Keratinocyte (primary cell): Measurements from ENCODE around the gene TMEM231. TPM values are rescaled to one million over a fixed set of nuclear protein-coding genes. Genes with fewer than 3 reads are reported as not detected.

Source experiments
- DNase-seq: peaks from one replicate; pipeline ENCODE4 v3.0.0-alpha.2; 2011; ENCODE audit warnings: low read depth, missing footprints, low spot score
- FAIRE-seq: peaks from 2 replicates; lab custom pipeline; 2011; peaks lifted over from hg19 to GRCh38; lab: Jason Lieb, UNC
- H2AFZ ChIP-seq: 2 replicates; pipeline ENCODE4 v1.6.0; 2012; ENCODE audit warnings: low read length, control low read depth, inconsistent platforms; ENCODE audit not compliant: control insufficient read depth
- H3K27ac ChIP-seq: 2 replicates; pipeline ENCODE4 v1.5.1; 2011; ENCODE audit warnings: low read length; ENCODE audit not compliant: control insufficient read depth, insufficient read depth
- H3K27me3 ChIP-seq: 3 replicates; pipeline ENCODE4 v1.6.0; 2011; ENCODE audit warnings: low read length; ENCODE audit not compliant: control insufficient read depth, insufficient read depth; ENCODE audit errors: extremely low read depth
- H3K36me3 ChIP-seq, 2 experiments: 2 replicates in 1 of 2; 3 replicates in 1 of 2; pipeline ENCODE4 v1.5.1; 2011; ENCODE audit warnings: low read length in 2 of 2, mild to moderate bottlenecking in 1 of 2; ENCODE audit not compliant: control insufficient read depth in 2 of 2, insufficient read depth in 2 of 2; ENCODE audit errors: extremely low read depth in 1 of 2
- H3K4me1 ChIP-seq: 3 replicates; pipeline ENCODE4 v1.5.1; 2011; ENCODE audit warnings: low read length; ENCODE audit not compliant: control insufficient read depth, insufficient read depth; ENCODE audit errors: extremely low read depth
- H3K4me2 ChIP-seq: 3 replicates; pipeline ENCODE4 v1.6.0; 2011; ENCODE audit warnings: low read depth, low read length; ENCODE audit not compliant: control insufficient read depth, insufficient read depth; ENCODE audit errors: extremely low read depth
- H3K4me3 ChIP-seq, 3 experiments: fragments of 200-600 bp in 1 of 3; sonication (generic) in 1 of 3; 2 replicates in 2 of 3; 3 replicates in 1 of 3; pipeline ENCODE4 v1.5.1; 2011 to 2016; ENCODE audit warnings: low read length in 3 of 3, mild to moderate bottlenecking in 3 of 3, control low read depth in 2 of 3, inconsistent platforms in 1 of 3, low read depth in 1 of 3, mixed read lengths in 1 of 3, mixed run types in 1 of 3, moderate library complexity in 1 of 3; ENCODE audit not compliant: control insufficient read depth in 2 of 3, insufficient read depth in 2 of 3; ENCODE audit errors: extremely low read depth in 1 of 3
- H3K79me2 ChIP-seq: 2 replicates; pipeline ENCODE4 v1.6.0; 2012; ENCODE audit warnings: low read length; ENCODE audit not compliant: control insufficient read depth, insufficient read depth
- H3K9ac ChIP-seq: 3 replicates; pipeline ENCODE4 v1.6.0; 2011; ENCODE audit warnings: low read length; ENCODE audit not compliant: control insufficient read depth, insufficient read depth; ENCODE audit errors: extremely low read depth
- H3K9me1 ChIP-seq: 3 replicates; pipeline ENCODE4 v1.6.0; 2011; ENCODE audit warnings: low read length; ENCODE audit not compliant: control insufficient read depth, insufficient read depth; ENCODE audit errors: extremely low read depth
- H3K9me3 ChIP-seq: 2 replicates; pipeline ENCODE4 v1.5.1; 2012; ENCODE audit warnings: low read depth, low read length; ENCODE audit not compliant: control insufficient read depth
- H4K20me1 ChIP-seq: 3 replicates; pipeline ENCODE4 v1.6.0; 2011; ENCODE audit warnings: low read length; ENCODE audit not compliant: control insufficient read depth, insufficient read depth; ENCODE audit errors: extremely low read depth
- EZH2 ChIP-seq: IDR thresholded peaks from one replicate; pipeline ENCODE4 v1.6.1; 2012; ENCODE audit warnings: inconsistent platforms, mild to moderate bottlenecking, low read length, moderate library complexity
- dilution Hi-C: fragments of 300-500 bp; cut with MboI; formaldehyde crosslinking; loops from one replicate; pipeline ENCODE4 v1.7.0; 2020; ENCODE audit warnings: low sequenced_read_pairs; ENCODE audit not compliant: extremely low pct_ligation_motif_present
- polyA plus RNA-seq, 5 experiments: library from polyadenylated mRNA; depleted of rRNA in 3 of 5; stranded (reverse) in 3 of 5; stranded (forward) in 1 of 5; unstranded in 1 of 5; fragments of >200 nt; gene quantifications; 1 replicate in 1 of 5; 2 replicates in 3 of 5; 3 replicates in 1 of 5; pipeline versions ENCODE4 v1.2.1 to v1.2.3, GENCODE V29; 2011 to 2012; ENCODE audit warnings: missing spikeins in 2 of 5, low read depth in 1 of 5, low replicate concordance in 1 of 5
- TF ChIP-seq, protein P1 (sequence below), 3 experiments: IDR thresholded peaks in 1 of 3; conservative IDR thresholded peaks in 1 of 3; optimal IDR thresholded peaks in 1 of 3; 2 replicates in 2 of 3; 3 replicates in 1 of 3; pipeline versions ENCODE3 to v1.5.1; 2011; ENCODE audit warnings: low read length in 3 of 3, mild to moderate bottlenecking in 3 of 3, moderate library complexity in 2 of 3, control low read depth in 1 of 3, inconsistent platforms in 1 of 3; ENCODE audit not compliant: insufficient read depth in 2 of 3; ENCODE audit errors: extremely low read depth in 1 of 3

The TMEM231 gene
- polyA plus RNA-seq, 1 donor (not counting 4 experiments of a cell fraction or from before 2014, with no cell fraction given): 11.0 TPM

DNA sequence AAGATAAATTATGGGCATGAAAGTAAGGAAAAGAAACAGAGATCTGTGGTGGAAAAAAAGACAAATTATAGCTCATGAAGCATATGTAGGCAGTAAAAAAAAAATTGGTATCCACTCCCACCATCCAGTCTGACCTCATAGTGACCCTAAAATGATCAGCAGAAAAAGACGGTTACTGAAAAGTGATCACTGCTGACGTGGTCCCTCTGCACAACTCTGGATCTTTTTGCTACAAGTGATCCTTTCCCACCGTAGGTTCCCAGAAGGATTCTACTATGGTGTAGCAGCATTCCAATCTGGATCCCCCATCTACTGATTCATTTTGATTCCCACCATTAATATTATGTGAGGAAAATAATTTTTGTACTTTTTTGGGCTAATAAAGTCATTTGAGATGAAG, 49.9 kb downstream of the TMEM231 start:
- no peaks in the 10 kb centered on the region for H3K36me3 ChIP-seq
- H3K27me3 ChIP-seq: no peaks in the 10 kb centered on the region
- peak overlapping the region; percentile 29 for H2AFZ ChIP-seq
- H3K9me3 ChIP-seq: no peaks in the 10 kb centered on the region
- peak overlapping the region; percentile 55 for H3K27ac ChIP-seq
- dilution Hi-C loops: no loop called here
- no peaks in the 10 kb centered on the region for H4K20me1 ChIP-seq
- peak overlapping the region; percentile 29 for H3K4me2 ChIP-seq
- H3K4me1 ChIP-seq: peaks cover 30% of the 10 kb centered on the region
- DNase-seq: no peak
- H3K9ac ChIP-seq: no peak overlapping the region
- no peak overlapping the region for H3K4me3 ChIP-seq
- H3K9me1 ChIP-seq: no peaks in the 10 kb centered on the region
- no peak for TF ChIP-seq EZH2
- TF ChIP-seq, protein P1, sequence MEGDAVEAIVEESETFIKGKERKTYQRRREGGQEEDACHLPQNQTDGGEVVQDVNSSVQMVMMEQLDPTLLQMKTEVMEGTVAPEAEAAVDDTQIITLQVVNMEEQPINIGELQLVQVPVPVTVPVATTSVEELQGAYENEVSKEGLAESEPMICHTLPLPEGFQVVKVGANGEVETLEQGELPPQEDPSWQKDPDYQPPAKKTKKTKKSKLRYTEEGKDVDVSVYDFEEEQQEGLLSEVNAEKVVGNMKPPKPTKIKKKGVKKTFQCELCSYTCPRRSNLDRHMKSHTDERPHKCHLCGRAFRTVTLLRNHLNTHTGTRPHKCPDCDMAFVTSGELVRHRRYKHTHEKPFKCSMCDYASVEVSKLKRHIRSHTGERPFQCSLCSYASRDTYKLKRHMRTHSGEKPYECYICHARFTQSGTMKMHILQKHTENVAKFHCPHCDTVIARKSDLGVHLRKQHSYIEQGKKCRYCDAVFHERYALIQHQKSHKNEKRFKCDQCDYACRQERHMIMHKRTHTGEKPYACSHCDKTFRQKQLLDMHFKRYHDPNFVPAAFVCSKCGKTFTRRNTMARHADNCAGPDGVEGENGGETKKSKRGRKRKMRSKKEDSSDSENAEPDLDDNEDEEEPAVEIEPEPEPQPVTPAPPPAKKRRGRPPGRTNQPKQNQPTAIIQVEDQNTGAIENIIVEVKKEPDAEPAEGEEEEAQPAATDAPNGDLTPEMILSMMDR (optimal IDR thresholded peaks at IDR 0.05 in 1 of 3, IDR thresholded peaks at IDR 0.05 in 1 of 3, conservative IDR thresholded peaks at IDR 0.05 in 1 of 3; ENCODE audit: extremely low read depth in 1 of 3, insufficient read depth in 2 of 3, low read length in 3 of 3): no peak
- no peak for FAIRE-seq
- no peaks in the 10 kb centered on the region for H3K79me2 ChIP-seq

DNA sequence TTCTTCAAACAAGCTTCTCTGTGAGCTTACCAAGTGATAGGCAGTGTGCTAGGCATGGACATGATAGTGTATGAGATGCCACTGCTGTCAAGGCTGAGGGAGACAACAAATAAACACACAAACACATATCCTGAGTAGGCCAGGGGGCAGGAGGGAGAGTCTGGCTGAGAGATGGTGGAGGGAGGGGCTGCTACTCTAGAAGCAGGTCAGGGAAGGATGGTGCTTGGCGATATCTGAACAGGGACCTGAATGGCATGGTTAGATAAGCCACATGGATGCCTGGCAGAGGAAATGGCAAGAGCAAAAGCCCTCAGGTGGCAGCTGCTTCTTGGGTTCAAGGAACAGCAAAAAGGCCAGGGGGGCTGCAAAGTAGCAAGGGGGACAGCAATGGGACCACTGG, 52.3 kb downstream of the TMEM231 start:
- no peaks in the 10 kb centered on the region for H3K9me3 ChIP-seq
- no peaks in the 10 kb centered on the region for H3K79me2 ChIP-seq
- no peaks in the 10 kb centered on the region for H3K27me3 ChIP-seq
- no peaks in the 10 kb centered on the region for H3K9me1 ChIP-seq
- DNase-seq (no peak), FAIRE-seq (no peak)
- H3K4me3 ChIP-seq: no peak overlapping the region
- H3K4me1 ChIP-seq: peaks cover 27% of the 10 kb centered on the region
- no peak overlapping the region for H3K9ac ChIP-seq
- no peaks in the 10 kb centered on the region for H4K20me1 ChIP-seq
- no peak overlapping the region for H2AFZ ChIP-seq
- no peak overlapping the region for H3K27ac ChIP-seq
- no peaks in the 10 kb centered on the region for H3K36me3 ChIP-seq
- dilution Hi-C loops: no loop called here
- no peak overlapping the region for H3K4me2 ChIP-seq
- TF ChIP-seq EZH2: no peak
- TF ChIP-seq, protein P1 (optimal IDR thresholded peaks at IDR 0.05 in 1 of 3, IDR thresholded peaks at IDR 0.05 in 1 of 3, conservative IDR thresholded peaks at IDR 0.05 in 1 of 3; ENCODE audit: extremely low read depth in 1 of 3, insufficient read depth in 2 of 3, low read length in 3 of 3): no peak
